Bronchial epithelial cell (primary cell): Measurements from ENCODE around the gene PEX1. TPM values are rescaled to one million over a fixed set of nuclear protein-coding genes. Genes with fewer than 3 reads are reported as not detected.

ENCODE experiments used
- DNase-seq: peaks from one replicate; pipeline ENCODE4 v3.0.0-alpha.2; 2010; ENCODE audit warnings: low read depth
- FAIRE-seq: peaks from 2 replicates; lab custom pipeline; 2011; peaks lifted over from hg19 to GRCh38; lab: Jason Lieb, UNC
- H3K27me3 ChIP-seq: 2 replicates; pipeline ENCODE4 v1.5.1; 2011; ENCODE audit warnings: low read length; ENCODE audit not compliant: control insufficient read depth, insufficient read depth
- H3K36me3 ChIP-seq: 2 replicates; pipeline ENCODE4 v1.5.1; 2011; ENCODE audit warnings: low read length; ENCODE audit not compliant: control insufficient read depth, insufficient read depth
- H3K4me3 ChIP-seq: 2 replicates; pipeline ENCODE4 v1.5.1; 2011; ENCODE audit warnings: mild to moderate bottlenecking, low read depth, low read length, control low read depth
- CTCF ChIP-seq: IDR thresholded peaks from 2 replicates; pipeline ENCODE4 v1.5.1; 2011; ENCODE audit warnings: mild to moderate bottlenecking, moderate library complexity, low read length, control low read depth, inconsistent platforms; ENCODE audit not compliant: insufficient read depth, severe bottlenecking
- total RNA-seq: library from RNA; depleted of rRNA; stranded (reverse); fragments of >200 nt; gene quantifications from 2 replicates; pipeline ENCODE4 v1.2.1, GENCODE V29; 2014

The PEX1 gene
- 11.6 and 20.1 TPM in 2 replicates for total RNA-seq

- Histone ChIP-seq H3K4me3 (peak within 1 kb of the TSS; percentile 85), H3K36me3 (peaks cover 11% of the 10 kb centered on the region), H3K27me3 (no peaks in the 10 kb centered on the region)
- TF ChIP-seq CTCF: peak; percentile 29
- FAIRE-seq (no peak), DNase-seq (peak; percentile 99)
Measured at GRCh38 chr7:92528188-92528957, at the start of gene PEX1, which contains the start of gene RBM48. Gene PEX1, minus strand, starts transcription at chr7:92528520. Its CDS starts 85 bp downstream, at chr7:92528435. Gene RBM48, plus strand, starts transcription at chr7:92528795. Its CDS starts 19 bp downstream, at chr7:92528814.

GRCh38 chr7:92576296-92576695, 48.0 kb upstream of the PEX1 start:
- TF ChIP-seq CTCF: no peak
- Histone ChIP-seq H3K36me3 (peaks cover 9% of the 10 kb centered on the region), H3K27me3 (no peaks in the 10 kb centered on the region), H3K4me3 (no peak overlapping the region)
- DNase-seq: no peak
- no peak for FAIRE-seq

GRCh38 chr7:92569137-92569536, 40.8 kb upstream of the PEX1 start:
- Histone ChIP-seq H3K27me3 (no peaks in the 10 kb centered on the region), H3K4me3 (no peak overlapping the region), H3K36me3 (peaks cover 8% of the 10 kb centered on the region)
- no peak for FAIRE-seq
- DNase-seq: no peak
- no peak for TF ChIP-seq CTCF

- peaks cover 10% of the 10 kb centered on the region for H3K36me3 ChIP-seq
- H3K27me3 ChIP-seq: no peaks in the 10 kb centered on the region
- no peak for DNase-seq
- no peak for FAIRE-seq
- no peak overlapping the region for H3K4me3 ChIP-seq
- TF ChIP-seq CTCF: no peak
Measured at GRCh38 chr7:92567460-92567859, 39.1 kb upstream of the PEX1 start.

- Histone ChIP-seq H3K36me3 (peaks cover 7% of the 10 kb centered on the region), H3K27me3 (no peaks in the 10 kb centered on the region), H3K4me3 (no peak overlapping the region)
- no peak for TF ChIP-seq CTCF
- no peak for DNase-seq
- FAIRE-seq: no peak
Measured at GRCh38 chr7:92563345-92563744, 35.0 kb upstream of the PEX1 start.
